Measurements from ENCODE around the gene SMCO1.
"Not testable (repeated sequence)": the region's sequence is repeated elsewhere in the genome, so short reads cannot be mapped to it uniquely, and the experiment has no call there.

Gene SMCO1, protein sequence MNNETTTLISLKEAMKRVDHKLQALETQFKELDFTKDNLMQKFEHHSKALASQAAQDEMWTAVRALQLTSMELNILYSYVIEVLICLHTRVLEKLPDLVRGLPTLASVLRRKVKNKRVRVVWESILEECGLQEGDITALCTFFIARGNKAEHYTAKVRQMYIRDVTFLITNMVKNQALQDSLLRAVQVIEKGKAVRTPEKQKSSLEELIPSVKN

DNA sequence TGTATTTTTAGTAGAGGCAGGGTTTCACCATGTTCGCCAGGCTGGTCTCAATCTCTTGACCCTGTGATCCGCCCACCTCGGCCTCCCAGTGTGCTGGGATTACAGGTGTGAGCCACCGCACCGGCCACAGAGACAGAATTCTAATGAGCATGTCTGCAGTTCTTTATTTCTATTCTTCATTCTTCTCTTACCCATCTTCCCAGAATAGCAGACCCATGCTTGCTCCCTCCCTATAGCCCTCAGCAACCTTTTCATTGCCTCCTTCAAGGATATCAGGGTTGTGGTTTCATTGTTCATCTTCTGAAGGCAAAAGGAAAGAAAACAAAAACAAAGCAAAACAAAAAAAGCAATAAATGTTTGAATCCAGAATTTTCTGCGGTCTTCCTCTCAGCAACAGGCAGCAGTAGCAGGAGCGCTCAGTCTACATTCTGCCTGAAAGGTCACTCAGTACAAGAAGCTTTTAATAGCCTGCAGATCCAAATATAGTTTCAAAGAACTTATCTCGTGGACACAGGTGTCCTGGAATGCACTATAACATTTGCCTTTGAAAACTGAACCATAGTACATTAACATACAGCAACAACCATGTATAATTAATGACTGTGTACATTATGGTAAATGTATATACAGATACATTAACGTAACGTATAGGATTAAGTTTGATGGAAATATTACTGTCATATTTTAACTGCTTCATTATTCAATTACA is at the start of gene SMCO1:
SMCO1 (minus strand) TSS at position 434 of the 709 bp plus-strand sequence; CDS start at position 297, 137 bp downstream.
- DNase-seq = no peak

DNA sequence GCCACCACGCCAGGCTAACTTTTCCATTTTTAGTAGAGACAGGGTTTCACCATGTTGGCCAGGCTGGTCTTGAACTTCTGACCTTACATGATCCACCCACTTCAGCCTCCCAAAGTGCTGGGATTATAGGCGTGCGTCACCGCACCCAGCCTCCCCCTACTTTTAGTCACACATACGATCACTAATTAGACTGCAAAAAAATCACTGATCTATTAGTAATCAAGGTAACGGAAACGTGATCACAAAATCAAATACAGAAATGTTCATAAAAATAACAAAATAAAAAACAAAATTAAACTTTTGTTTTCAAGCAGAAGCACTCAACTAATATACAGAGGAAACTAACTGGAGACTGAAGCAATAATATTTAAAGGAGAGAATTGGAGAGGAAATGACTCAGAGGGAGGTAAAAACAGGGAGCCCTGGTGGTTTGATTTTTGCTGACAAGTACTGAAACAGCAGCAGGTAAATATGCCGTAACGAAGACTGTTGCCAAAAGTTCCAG is 48.6 kb upstream of the SMCO1 start:
- no peak for DNase-seq

DNA sequence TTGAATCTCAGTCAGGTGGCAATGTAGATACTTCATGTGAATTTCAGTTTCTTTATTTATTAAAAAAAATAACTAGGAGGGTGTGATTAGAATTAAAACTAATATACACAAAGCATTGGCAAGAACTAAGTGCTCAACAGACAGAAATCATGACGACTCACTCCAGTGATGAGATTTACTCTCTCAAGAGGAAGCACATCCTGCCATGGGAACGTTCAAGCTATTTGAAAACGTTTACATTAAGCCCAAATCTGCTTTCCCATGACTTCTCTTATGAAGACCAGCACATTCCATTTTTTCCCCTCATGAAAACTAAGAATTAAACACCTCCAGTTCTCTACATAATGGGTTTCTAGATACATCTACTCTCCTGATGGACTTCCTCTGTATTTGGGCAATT is 44.7 kb upstream of the SMCO1 start:
- DNase-seq = no peak

DNA sequence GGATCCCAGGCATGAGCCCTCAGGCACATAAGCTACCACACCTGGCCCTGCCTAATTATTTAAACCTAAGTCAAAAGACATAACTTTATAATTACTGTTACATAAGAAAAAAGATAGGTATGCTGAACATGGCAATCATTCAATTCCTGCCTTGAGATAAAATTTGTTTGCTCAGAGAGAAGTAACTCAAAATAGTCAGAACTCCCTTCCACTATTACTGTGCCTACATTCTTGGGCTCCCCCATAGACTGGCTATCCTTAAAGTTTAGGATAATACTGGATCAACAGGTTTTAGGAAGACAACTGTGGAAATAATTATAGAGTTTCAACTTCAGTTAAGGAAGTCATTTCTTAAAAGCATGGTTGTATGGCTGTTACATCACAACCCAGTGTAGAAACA is 43.3 kb upstream of the SMCO1 start:
- no peak for DNase-seq

DNA sequence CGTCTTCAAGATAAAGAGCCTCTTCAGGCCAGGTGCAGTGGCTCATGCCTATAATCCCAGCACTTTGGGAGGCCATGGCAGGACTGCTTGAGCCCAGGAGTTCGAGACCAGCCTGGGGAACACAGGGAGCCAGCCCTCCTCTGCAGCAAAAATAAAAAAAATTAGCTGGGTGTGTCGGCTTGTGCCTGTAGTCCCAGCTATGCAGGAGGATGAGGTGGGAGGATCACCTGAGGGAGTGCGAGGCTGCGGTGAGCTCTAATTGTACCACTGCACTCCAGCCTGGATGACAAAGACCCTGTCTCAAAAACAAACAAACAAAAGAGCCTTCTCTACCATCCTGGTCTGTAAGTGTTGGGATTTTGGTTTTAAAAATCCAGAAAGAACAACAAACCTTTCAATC is 42.1 kb upstream of the SMCO1 start:
- DNase-seq = no peak

DNA sequence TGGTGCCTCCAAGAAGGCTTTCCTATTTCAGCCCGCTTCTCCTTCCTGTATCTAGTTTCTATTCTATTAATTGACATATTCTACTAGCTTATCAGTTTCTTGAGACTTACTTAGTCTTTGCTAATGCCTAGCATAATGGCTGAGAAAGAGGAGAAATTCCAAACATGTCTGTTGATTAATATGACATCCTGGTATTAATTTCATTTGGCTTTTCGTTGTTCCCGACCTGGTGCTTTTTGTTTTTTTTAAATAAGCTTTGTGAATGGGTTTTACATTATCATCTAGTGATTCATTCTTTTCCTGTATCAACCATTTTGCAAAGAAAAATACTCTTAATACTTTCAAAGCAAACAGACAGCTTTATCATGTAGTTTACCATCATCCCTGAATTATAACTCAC is 40.1 kb upstream of the SMCO1 start:
- no peak for DNase-seq

DNA sequence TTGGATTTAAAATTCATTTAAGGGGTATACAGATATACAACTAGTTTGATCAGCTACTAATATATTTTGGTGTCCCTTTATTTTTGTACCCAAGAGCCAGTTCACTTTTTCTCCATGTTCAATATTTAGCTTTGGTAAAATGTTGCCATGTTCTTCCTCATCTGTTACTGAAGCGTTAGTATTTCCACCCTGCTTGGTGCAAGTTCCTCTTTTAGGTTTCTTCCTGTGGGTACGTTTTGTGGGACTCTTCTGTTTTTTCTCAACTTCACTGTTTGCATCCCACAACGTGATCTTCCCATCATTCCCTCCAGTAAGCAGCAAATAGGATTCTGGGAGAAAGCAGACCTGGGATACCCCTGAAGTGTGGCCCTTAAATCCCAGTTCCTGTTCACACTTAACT is 39.1 kb upstream of the SMCO1 start:
- no peak for DNase-seq

DNA sequence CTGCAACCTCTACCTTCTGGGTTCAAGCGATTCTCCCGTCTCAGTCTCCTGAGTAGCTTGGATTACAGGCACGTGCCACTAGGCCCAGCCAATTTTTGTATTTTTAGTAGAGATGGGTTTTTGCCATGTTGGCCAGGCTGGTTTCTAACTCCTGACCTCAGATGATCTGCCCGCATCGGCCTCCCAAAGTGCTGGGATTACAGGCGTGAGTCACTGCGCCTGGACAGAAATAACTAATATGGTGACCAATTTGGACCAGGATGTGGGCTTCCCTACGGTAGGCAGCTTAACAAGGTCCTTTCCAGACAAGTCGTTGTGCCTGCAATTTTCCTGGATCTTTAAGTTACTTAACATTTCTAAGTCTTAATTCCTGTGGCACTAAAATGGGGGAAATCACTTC is 38.4 kb upstream of the SMCO1 start:
- DNase-seq = no peak

DNA sequence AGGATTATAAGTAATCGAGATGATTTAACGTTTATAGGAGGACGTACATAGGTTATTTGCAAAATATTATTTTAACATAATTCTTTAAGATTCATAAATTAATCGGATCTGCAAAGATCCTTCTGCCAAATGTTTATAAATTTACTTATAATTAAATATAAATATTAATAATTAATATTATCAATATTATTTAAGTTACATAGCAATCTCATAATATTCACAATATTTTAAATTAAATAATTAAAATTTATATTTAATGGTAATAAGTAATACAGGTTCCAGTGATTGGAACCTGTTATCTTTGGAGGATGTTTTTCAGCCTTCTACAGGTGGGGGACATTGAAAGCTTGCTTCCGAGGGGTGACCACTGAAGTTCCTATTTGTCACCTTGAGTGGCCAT is 37.1 kb upstream of the SMCO1 start:
- DNase-seq = no peak

DNA sequence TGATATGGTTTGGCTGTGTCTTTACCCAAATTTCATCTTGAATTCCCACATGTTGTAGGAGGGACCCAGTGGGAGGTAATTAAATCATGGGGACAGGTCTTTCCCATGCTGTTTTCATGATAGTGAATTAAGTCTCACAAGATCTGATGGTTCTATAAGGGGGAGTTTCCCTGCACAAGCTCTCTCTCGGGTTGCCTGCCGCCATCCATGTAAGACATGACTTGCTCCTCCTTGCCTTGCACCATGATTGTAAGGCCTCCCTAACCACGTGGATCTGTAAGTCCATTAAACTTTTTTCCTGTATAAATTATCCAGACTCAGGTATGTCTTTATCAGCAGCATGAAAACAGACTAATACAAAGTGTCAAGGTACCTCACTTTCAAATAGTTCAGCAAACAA is 35.0 kb upstream of the SMCO1 start:
- not testable (repeated sequence) for DNase-seq

DNA sequence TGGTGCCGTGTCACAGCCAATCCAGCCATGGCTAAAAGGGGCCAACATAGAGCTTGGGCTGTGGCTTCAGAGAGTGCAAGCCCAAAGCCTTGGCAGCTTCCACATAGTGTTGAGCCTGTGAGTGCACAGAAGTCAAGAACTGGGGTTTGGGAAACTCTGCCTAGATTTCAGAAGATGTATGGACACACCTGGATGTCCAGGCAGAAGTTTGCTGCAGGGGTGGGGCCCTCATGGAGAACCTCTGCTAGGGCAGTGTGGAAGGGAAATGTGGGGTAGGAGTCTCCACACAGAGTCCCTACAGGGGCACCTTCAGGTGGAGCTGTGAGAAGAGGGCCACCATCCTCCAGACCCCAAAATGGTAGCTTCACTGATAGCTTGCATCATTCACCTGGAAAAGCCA is 34.2 kb upstream of the SMCO1 start:
- not testable (repeated sequence) for DNase-seq

DNA sequence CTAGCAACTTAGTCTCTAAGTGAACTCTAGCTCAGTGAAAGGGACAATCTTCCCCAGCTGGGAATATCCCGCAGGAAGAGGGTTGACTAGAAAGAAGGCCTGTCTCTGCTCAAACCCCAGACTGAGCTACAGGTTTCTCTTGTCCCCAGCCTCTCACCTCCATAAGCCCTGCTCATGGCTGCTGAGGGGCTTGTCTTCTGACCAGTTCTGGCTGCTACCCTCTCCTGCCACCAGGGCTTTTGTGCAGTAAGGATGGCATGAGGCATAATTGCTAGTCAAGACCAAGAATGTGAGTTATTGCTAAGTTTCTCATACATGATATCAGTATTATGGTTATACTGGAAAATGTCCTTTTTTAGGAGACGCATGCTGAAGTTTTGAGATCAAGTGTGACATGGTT is 31.9 kb upstream of the SMCO1 start:
- DNase-seq = no peak

DNA sequence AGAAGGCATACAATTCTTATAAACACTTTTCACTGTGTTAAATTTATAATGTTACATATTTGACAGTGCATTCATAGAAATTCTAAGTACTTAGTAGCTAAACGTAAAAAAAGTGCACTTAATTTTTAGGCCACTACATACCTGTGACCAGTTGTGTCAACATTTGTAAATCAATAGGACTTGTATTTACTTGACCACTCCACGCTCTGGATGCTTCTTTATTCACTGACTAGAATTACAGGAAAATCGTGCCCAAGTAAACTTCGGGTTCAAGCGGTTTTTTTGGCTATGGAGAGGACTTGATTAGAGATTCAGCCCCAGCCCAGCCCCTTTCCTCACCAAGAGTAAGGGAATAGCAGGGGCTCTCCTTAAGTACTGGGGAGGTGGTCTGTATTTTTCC is 31.4 kb upstream of the SMCO1 start:
- DNase-seq = no peak

DNA sequence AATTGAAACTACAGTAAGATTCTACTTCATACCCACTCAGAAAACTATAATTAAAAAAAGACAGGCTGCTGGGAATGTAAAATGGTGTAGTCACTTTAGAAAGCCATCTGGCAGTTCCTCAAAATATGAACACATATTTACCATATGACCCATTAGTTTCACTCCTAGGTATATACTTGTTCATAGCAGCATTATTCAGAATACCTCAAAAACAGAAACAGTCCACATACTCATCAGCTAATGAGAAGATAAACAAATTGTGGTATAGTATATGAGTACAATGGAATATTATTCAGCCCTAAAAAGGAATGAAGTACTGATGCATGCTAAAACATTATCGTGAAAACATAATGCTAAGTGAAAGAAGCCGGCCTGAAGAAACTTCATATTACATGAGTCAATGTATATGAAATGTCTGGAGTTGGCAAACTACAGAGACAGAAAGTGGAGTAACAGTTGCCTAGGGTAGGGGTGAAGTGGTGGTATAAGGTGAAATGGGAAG is 29.4 kb upstream of the SMCO1 start:
- no peak for DNase-seq

DNA sequence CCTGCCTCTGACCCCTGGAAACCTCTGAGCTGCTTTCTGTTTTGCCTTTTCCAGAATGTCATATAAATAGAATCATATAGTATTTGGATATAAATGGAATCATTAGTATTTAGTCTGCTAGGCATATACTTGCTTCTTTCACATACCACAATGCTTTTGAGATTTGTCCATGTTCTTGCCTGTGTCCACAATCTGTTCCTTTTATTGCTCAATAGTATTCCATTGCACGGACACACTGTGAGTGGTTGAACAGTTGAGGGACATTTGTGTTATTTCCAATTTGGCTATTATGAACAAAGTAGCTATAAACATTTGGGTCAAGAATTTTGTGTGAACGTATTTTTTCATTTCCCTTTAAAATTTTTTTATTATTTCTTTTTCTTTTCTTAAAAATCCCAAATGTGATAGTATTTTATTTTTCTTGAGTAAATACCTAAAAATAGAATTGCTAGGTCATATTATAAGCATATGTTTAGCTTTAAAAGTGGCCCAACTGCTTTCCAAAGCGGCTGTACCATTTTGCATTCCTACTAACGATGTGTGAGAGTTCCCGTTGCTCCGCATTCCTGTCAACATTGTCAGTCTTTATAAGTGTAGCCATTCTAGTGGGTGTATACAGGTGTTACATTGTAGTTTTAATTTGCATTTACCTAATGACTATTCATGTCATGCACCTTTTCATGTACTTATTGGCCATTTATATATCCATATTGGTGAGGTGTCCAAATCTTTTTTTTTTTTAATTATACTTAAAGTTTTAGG is 26.7 kb upstream of the SMCO1 start:
- no peak for DNase-seq

DNA sequence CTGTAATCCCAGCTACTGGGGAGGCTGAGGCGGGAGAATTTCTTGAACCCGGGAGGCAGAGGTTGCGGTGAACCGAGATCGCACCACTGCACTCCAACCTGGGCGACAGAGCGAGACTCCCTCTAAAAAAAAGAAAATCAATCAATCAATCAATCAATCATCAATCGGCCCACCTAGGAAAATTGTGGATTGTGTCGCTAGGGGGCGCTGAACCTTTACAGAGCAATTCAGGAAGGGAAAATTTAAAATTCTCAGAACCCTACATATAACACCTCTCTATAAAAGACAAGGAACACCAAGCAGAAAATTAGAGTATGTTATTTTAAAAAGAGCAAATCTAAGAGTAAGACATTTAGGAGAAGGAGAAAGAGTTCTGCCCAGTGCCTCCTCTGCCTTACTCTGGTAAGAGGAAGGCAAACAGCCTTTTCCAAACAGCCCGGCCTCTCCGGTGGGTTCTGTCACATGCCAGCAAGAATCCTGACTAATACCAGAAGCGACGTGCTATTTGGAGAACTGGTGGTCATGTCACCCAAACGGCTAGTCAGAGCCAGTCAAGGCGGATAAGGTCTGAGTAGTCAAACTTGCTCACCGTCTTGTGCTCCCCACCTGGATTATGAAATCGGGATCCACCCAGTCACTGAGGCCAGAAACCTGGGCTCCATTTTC is 22.3 kb upstream of the SMCO1 start:
- DNase-seq = peak; percentile 80

DNA sequence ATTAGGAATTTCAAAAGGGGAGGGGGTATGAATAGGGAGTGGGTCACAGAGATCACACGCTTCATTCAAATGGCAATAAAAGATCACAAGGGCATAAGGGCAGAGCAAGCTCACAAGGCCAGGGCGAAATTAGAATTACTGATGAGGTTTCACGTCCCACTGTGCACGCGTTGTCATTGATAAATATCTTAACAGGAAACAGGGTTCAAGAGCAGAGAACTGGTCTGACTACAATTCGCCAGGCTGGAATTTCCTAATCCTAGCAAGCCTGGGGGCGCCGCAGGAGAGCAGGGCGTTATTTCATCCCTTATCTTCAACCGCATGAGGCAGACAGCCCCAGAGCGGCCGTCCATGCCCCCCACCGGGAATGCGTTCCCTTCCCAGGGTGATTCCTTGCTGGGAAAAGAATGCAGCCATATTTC is 18.1 kb upstream of the SMCO1 start:
- no peak for DNase-seq

DNA sequence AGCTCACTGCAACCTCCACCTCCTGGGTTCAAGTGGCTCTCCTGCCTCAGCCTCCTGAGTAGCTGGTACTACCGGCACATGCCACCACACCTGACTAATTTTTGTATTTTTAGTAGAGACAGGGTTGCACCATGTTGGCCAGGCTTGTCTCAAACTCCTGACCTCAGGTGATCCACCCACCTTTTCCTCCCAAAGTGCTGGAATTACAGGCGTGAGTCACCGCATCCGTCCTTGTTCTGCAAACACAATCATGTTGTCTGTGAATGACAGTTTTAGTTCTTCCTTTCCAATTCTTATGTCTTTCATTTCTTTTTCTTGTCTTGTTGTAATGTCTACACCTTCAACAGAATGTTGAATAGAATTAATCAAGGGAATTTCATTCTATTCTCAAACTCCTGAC is 16.3 kb upstream of the SMCO1 start:
- DNase-seq = no peak

DNA sequence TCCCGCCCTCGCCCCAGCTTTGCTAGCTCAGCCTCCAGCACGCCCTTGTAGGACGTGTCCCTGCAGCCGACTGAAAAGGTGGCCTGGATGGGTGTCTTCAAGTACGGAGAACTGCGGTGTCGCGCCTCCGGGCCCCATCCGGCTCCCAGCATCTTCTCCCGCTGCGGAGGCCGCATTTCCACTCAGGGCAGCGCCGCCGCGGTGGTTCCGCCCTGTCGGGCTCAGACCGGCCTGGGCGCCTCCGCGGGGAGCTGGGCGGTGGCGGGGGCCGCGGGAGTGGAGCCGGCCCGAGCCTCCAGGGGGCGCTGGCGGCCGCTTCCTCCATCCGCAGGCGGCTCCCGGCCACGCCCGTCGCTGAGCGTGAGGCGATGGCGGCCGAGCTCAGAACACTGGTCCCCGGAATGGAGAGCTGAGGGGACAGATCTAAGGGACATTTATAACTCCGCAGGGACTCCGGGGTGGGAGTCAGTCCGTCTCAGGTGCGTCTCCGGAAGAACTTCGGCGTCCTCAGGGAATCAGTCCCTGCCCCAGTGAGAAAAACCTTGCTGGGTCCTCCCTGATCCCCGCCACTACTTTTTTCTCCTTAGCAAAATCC is 13.6 kb upstream of the SMCO1 start:
- DNase-seq = peak; percentile 97

DNA sequence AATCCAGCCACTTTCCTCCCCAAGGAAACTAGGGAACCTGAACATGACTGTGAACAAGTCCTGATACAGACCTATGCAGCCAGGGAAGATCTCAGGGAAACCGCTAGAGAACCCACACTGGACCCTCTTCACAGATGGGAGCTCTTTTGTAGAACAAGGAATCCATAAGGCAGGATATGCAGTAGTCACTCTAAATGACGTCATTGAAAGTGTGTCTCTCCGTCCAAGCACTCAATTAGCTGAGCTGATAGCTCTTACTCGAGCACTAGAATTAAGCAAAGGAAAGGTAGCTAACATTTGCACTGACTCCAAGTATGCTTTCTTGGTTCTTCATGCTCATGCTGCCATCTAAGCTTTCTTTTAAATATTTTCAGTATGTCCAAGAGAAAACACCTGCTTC is 10.0 kb upstream of the SMCO1 start:
- no peak for DNase-seq

DNA sequence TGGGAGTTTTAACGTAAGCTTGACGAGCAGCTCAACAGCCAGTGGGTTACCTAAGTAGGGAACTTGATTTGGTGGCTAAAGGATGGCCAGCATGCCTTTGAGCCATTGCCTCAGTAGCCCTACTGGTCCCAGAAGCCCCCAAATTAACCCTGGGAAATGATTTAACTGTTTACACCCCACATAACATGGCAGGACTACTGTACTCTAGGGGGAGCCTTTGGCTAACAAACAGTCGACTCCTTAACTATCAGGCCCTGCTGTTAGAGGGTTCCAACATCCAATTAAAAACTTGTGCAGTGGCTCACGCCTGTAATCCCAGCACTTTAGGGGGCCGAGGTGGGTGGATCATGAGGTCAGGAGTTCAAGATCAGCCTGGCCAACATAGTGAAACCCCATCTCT is 9.4 kb upstream of the SMCO1 start:
- no peak for DNase-seq

DNA sequence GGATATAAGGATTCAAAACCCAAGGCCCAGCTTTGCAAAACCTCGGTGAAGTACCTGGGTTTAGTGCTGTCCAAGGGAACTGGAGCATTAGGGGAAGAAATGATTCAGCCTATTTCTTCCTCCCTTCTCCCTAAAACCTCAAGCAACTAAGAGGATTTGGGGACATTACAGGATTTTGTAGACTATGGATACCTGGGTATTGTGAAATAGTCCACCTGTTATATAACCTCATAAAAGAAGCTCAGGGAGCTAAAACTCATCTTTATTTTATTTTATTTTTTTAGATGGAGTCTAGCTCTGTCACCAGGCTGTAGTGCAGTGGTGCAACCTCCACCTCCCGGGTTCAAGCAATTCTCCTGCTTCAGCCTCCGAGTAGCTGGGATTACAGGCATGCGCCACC is 8.7 kb upstream of the SMCO1 start:
- DNase-seq = no peak

DNA sequence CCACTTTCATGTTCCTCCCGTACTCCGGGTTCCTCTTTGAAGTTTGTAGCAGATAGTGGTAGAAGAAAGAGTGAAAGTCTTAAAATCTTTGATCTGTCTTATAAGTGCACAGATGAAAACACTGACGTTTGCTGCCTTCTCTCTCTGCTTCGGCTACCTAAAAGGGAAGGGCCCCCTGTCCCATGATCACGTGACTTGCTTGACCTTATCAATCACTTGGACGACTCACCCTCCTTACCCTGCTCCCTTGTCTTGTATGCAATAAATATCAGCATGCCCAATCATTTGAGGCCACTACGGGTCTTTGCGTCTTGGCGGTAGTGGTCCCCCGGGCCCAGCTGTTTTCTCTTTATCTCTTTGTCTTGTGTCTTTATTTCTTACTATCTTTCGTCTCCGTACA is 6.1 kb upstream of the SMCO1 start:
- DNase-seq = not testable (repeated sequence)
